ENCODE results near the gene SLC39A11.

Gene SLC39A11

DNA sequence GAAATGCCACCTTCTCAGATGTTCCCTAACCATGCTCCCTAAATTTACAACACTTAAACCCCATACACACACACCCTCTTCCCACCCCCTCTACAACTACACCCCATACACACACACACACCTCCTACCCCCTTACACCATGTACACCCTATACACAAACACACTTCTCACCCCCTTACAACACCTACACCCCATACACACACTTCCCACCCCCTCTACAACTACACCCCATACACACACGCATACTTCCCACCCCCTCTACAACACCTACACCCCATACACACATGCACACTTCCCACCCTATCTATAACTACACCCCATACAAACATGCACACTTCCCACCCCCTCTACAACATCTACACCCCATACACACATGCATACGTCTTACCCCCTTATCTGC, 172.0 kb downstream of the SLC39A11 start:
- DNase-seq (ENCODE audit: extremely low spot score): no peak
- TF ChIP-seq FOXK2 (IDR thresholded peaks at IDR 0.05) (no peak), HDGF (IDR thresholded peaks at IDR 0.05; ENCODE audit: borderline replicate concordance) (no peak), NFRKB (IDR thresholded peaks at IDR 0.05) (no peak), CTBP1 (IDR thresholded peaks at IDR 0.05; ENCODE audit: borderline replicate concordance) (no peak), LEF1 (IDR thresholded peaks at IDR 0.05; ENCODE audit: borderline replicate concordance) (no peak), PKNOX1 (IDR thresholded peaks at IDR 0.05) (no peak), TARDBP (IDR thresholded peaks at IDR 0.05) (no peak), FOXM1 (IDR thresholded peaks at IDR 0.05; ENCODE audit: borderline replicate concordance) (no peak), ELF4 (IDR thresholded peaks at IDR 0.05) (no peak), ZNF384 (IDR thresholded peaks at IDR 0.05) (no peak), ARNT (IDR thresholded peaks at IDR 0.05) (no peak)
- CTCF ChIA-PET: no interaction called here
- POLR2A ChIA-PET: no interaction called here

GRCh38 chr17:72916991-72917390, 175.5 kb downstream of the SLC39A11 start:
- CTCF ChIA-PET: no interaction called here
- no peak for DNase-seq (ENCODE audit: extremely low spot score)
- no peak for TF ChIP-seq BHLHE40 (IDR thresholded peaks at IDR 0.05; ENCODE audit: borderline replicate concordance)
- no peak for TF ChIP-seq FOXK2 (IDR thresholded peaks at IDR 0.05)
- no peak for TF ChIP-seq SUZ12 (IDR thresholded peaks at IDR 0.05)
- TF ChIP-seq CTBP1 (IDR thresholded peaks at IDR 0.05; ENCODE audit: borderline replicate concordance): no peak
- no peak for TF ChIP-seq SP1 (IDR thresholded peaks at IDR 0.05)
- no peak for TF ChIP-seq ARNT (IDR thresholded peaks at IDR 0.05)
- TF ChIP-seq ZNF384 (IDR thresholded peaks at IDR 0.05): no peak
- TF ChIP-seq ELF4 (IDR thresholded peaks at IDR 0.05): no peak
- no peak for TF ChIP-seq L3MBTL2 (conservative IDR thresholded peaks at IDR 0.05)
- TF ChIP-seq PKNOX1 (IDR thresholded peaks at IDR 0.05): no peak
- POLR2A ChIA-PET: no interaction called here

DNA sequence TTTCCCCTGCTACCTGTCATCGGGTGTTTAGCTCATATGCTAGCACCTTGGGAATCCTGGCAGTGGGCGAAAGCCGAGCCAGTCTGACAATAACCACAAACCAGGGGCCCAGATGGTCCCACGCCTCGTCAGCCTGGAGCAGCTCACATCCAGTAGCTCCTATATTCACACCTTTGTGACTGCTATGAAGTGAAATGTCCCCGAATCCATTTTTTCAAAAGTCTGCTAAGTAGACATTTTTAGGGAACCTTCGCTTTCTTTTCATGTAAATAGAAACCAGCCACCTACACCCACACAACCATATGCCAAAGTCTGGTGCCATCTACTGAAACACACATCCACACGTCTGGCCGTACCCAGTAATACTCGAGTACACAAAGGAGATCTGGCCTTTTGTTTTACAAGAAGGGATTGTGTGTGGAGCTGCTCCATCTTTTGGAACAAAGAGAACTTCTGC, 176.8 kb downstream of the SLC39A11 start:
- DNase-seq (ENCODE audit: extremely low spot score): no peak
- ChIA-PET POLR2A (interaction anchor here (0.6 kb wide), 2 partner anchors 196 to 335 kb away, joined by 3 read pairs; no protein-coding TSS in a partner anchor), CTCF (no interaction called here)
- TF ChIP-seq TARDBP (IDR thresholded peaks at IDR 0.05): no peak
- no peak for TF ChIP-seq FOXA1 (IDR thresholded peaks at IDR 0.05)
- no peak for TF ChIP-seq PKNOX1 (IDR thresholded peaks at IDR 0.05)
- TF ChIP-seq ELF4 (IDR thresholded peaks at IDR 0.05): no peak
- no peak for TF ChIP-seq BHLHE40 (IDR thresholded peaks at IDR 0.05; ENCODE audit: borderline replicate concordance)
- TF ChIP-seq CTBP1 (IDR thresholded peaks at IDR 0.05; ENCODE audit: borderline replicate concordance): no peak
- TF ChIP-seq HDGF (IDR thresholded peaks at IDR 0.05; ENCODE audit: borderline replicate concordance): no peak

DNA sequence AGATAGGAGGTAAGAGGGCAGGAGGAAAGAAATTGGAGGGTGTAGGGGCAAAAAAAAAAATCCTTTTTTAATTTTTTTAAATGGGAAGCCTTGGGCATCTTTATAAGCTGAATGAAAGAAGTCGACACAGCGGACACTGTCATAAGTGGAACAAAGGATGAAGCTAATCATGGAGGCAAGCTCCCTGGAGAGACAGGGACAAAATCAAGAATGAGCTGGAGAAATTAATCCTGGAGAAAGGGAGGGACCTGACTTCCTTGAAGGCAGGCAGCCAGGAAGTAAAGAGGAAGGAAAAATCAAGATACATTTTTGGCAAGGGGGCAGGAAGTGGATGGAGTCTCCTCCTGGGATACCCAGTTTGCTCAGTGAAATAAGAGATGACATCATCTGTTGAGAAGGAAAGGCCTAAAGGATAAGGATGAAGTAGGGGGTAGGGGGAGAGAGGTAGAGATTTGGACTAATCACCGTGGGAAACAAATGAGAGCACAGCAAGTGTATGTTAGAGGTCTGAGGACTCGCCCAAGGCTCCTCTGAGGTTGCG, 179.3 kb downstream of the SLC39A11 start:
- no peak for DNase-seq (ENCODE audit: extremely low spot score)
- POLR2A ChIA-PET: interaction anchor here (1.4 kb wide), 1 partner anchor 9 kb away, joined by 4 read pairs; no protein-coding TSS in a partner anchor
- CTCF ChIA-PET: no interaction called here
- TF ChIP-seq FOXM1 (IDR thresholded peaks at IDR 0.05; ENCODE audit: borderline replicate concordance) (no peak), L3MBTL2 (conservative IDR thresholded peaks at IDR 0.05) (no peak), LEF1 (IDR thresholded peaks at IDR 0.05; ENCODE audit: borderline replicate concordance) (no peak), ARNT (IDR thresholded peaks at IDR 0.05) (no peak), BHLHE40 (IDR thresholded peaks at IDR 0.05; ENCODE audit: borderline replicate concordance) (no peak), NFRKB (IDR thresholded peaks at IDR 0.05) (no peak), TARDBP (IDR thresholded peaks at IDR 0.05) (no peak), SUZ12 (IDR thresholded peaks at IDR 0.05) (no peak), HDGF (IDR thresholded peaks at IDR 0.05; ENCODE audit: borderline replicate concordance) (no peak), FOXA1 (IDR thresholded peaks at IDR 0.05) (no peak), FOXK2 (IDR thresholded peaks at IDR 0.05) (no peak), PKNOX1 (IDR thresholded peaks at IDR 0.05) (no peak), SP1 (IDR thresholded peaks at IDR 0.05) (no peak), CTBP1 (IDR thresholded peaks at IDR 0.05; ENCODE audit: borderline replicate concordance) (no peak), ELF4 (IDR thresholded peaks at IDR 0.05) (no peak), ZNF384 (IDR thresholded peaks at IDR 0.05) (no peak)

- POLR2A ChIA-PET: no interaction called here
- DNase-seq (ENCODE audit: extremely low spot score): no peak
- CTCF ChIA-PET: no interaction called here
- TF ChIP-seq SUZ12 (IDR thresholded peaks at IDR 0.05): no peak
- no peak for TF ChIP-seq ELF4 (IDR thresholded peaks at IDR 0.05)
- no peak for TF ChIP-seq FOXM1 (IDR thresholded peaks at IDR 0.05; ENCODE audit: borderline replicate concordance)
- TF ChIP-seq L3MBTL2 (conservative IDR thresholded peaks at IDR 0.05): no peak
- no peak for TF ChIP-seq HDGF (IDR thresholded peaks at IDR 0.05; ENCODE audit: borderline replicate concordance)
- no peak for TF ChIP-seq LEF1 (IDR thresholded peaks at IDR 0.05; ENCODE audit: borderline replicate concordance)
Observed at GRCh38 chr17:72906306-72906705, 186.2 kb downstream of the SLC39A11 start.

GRCh38 chr17:72903522-72903921, 189.0 kb downstream of the SLC39A11 start:
- CTCF ChIA-PET: no interaction called here
- POLR2A ChIA-PET: no interaction called here

More at GRCh38 chr17:72903522-72903921, 189.0 kb downstream of the SLC39A11 start:
- no peak for DNase-seq (ENCODE audit: extremely low spot score)
- TF ChIP-seq TARDBP (IDR thresholded peaks at IDR 0.05) (no peak), SP1 (IDR thresholded peaks at IDR 0.05) (no peak)
